ENCODE results near the gene MIF. TPM values are rescaled to one million over a fixed set of nuclear protein-coding genes. Genes with fewer than 3 reads are reported as not detected.
"Not testable (repeated sequence)": the region's sequence is repeated elsewhere in the genome, so short reads cannot be mapped to it uniquely, and the experiment has no call there.

MIF gene
- total RNA-seq, 1 donor from 2014 or later = 570 TPM

- Mint-ChIP-seq H3K4me1 (ENCODE audit: unreplicated experiment) (peaks cover 6% of the 10 kb centered on the region), H3K4me3 (peak overlapping the region; percentile 95), H3K9me3 (peaks cover 5% of the 10 kb centered on the region), H3K36me3 (peaks cover 23% of the 10 kb centered on the region), H3K27ac (no peak overlapping the region), H3K27me3 (no peaks in the 10 kb centered on the region)
- no peak for DNase-seq (ENCODE audit: extremely low spot score, unreplicated experiment)
- no peak for TF ChIP-seq CTCF (conservative IDR thresholded peaks at IDR 0.05)
Observed at GRCh38 chr22:23896166-23896522, 2.0 kb downstream of the MIF start.

- H3K4me1 Mint-ChIP-seq (ENCODE audit: unreplicated experiment) = peaks cover 6% of the 10 kb centered on the region
- DNase-seq (ENCODE audit: extremely low spot score, unreplicated experiment) = no peak
- no peaks in the 10 kb centered on the region for H3K27me3 Mint-ChIP-seq
- TF ChIP-seq CTCF (conservative IDR thresholded peaks at IDR 0.05) = no peak
- peaks cover 5% of the 10 kb centered on the region for H3K9me3 Mint-ChIP-seq
- no peak overlapping the region for H3K27ac Mint-ChIP-seq
- peaks cover 24% of the 10 kb centered on the region for H3K36me3 Mint-ChIP-seq
- H3K4me3 Mint-ChIP-seq = peak overlapping the region; percentile 68
Observed at GRCh38 chr22:23896523-23897186, 2.5 kb downstream of the MIF start.

GRCh38 chr22:23897320-23897719, 3.1 kb downstream of the MIF start:
- H3K4me1 Mint-ChIP-seq (ENCODE audit: unreplicated experiment) = peaks cover 6% of the 10 kb centered on the region
- H3K27me3 Mint-ChIP-seq = no peaks in the 10 kb centered on the region
- peaks cover 24% of the 10 kb centered on the region for H3K36me3 Mint-ChIP-seq
- H3K9me3 Mint-ChIP-seq = peaks cover 5% of the 10 kb centered on the region
- H3K27ac Mint-ChIP-seq = no peak overlapping the region
- TF ChIP-seq CTCF (conservative IDR thresholded peaks at IDR 0.05) = no peak
- peak overlapping the region; percentile 68 for H3K4me3 Mint-ChIP-seq
- no peak for DNase-seq (ENCODE audit: extremely low spot score, unreplicated experiment)

- Mint-ChIP-seq H3K27me3 (no peaks in the 10 kb centered on the region), H3K4me1 (ENCODE audit: unreplicated experiment) (peaks cover 6% of the 10 kb centered on the region), H3K9me3 (peaks cover 5% of the 10 kb centered on the region), H3K36me3 (peaks cover 24% of the 10 kb centered on the region), H3K27ac (no peak overlapping the region), H3K4me3 (no peak overlapping the region)
- DNase-seq (ENCODE audit: extremely low spot score, unreplicated experiment) = no peak
- no peak for TF ChIP-seq CTCF (conservative IDR thresholded peaks at IDR 0.05)
Observed at GRCh38 chr22:23898006-23898974, 4.1 kb downstream of the MIF start.

GRCh38 chr22:23899042-23899745, 5.0 kb downstream of the MIF start:
- DNase-seq (ENCODE audit: extremely low spot score, unreplicated experiment) = no peak
- no peak for TF ChIP-seq CTCF (conservative IDR thresholded peaks at IDR 0.05)
- no peak overlapping the region for H3K4me3 Mint-ChIP-seq
- peaks cover 5% of the 10 kb centered on the region for H3K9me3 Mint-ChIP-seq
- no peaks in the 10 kb centered on the region for H3K27me3 Mint-ChIP-seq
- peaks cover 24% of the 10 kb centered on the region for H3K36me3 Mint-ChIP-seq
- no peaks in the 10 kb centered on the region for H3K4me1 Mint-ChIP-seq (ENCODE audit: unreplicated experiment)
- H3K27ac Mint-ChIP-seq = peak overlapping the region; percentile 16

- H3K9me3 Mint-ChIP-seq; DNase-seq (ENCODE audit: extremely low spot score, unreplicated experiment); H3K27ac Mint-ChIP-seq; H3K4me3 Mint-ChIP-seq; H3K4me1 Mint-ChIP-seq (ENCODE audit: unreplicated experiment); H3K27me3 Mint-ChIP-seq: not testable (repeated sequence)
- peaks cover 24% of the 10 kb centered on the region for H3K36me3 Mint-ChIP-seq
Observed at GRCh38 chr22:23900227-23900626, 6.0 kb downstream of the MIF start.

Measured in type B pancreatic cell (in vitro differentiated cells).